8988T (cell line): ENCODE results near the gene SBF2.
"Not testable (repeated sequence)": the region's sequence is repeated elsewhere in the genome, so short reads cannot be mapped to it uniquely, and the experiment has no call there.

Experiments
- DNase-seq: peaks from one replicate; pipeline ENCODE4 v3.0.0; 2011

Gene SBF2

GRCh38 chr11:9990221-9990973 is 303.6 kb downstream of the SBF2 start:
- DNase-seq: no peak

- not testable (repeated sequence) for DNase-seq
Observed at GRCh38 chr11:9987303-9987702, 306.7 kb downstream of the SBF2 start.

GRCh38 chr11:9982796-9983579 is 311.0 kb downstream of the SBF2 start:
- no peak for DNase-seq

GRCh38 chr11:9982127-9982795 is 311.8 kb downstream of the SBF2 start:
- DNase-seq: no peak

GRCh38 chr11:9980931-9981330 is 313.1 kb downstream of the SBF2 start:
- DNase-seq: no peak

- DNase-seq: no peak
Observed at GRCh38 chr11:9977554-9977953, 316.5 kb downstream of the SBF2 start.

- no peak for DNase-seq
Observed at GRCh38 chr11:9974375-9974774, 319.6 kb downstream of the SBF2 start.

- no peak for DNase-seq
Observed at GRCh38 chr11:9973921-9974320, 320.1 kb downstream of the SBF2 start.

GRCh38 chr11:9972989-9973388 is 321.0 kb downstream of the SBF2 start:
- DNase-seq: peak; percentile 49

- DNase-seq: no peak
Observed at GRCh38 chr11:9971894-9972293, 322.1 kb downstream of the SBF2 start.

GRCh38 chr11:9969068-9969467 is 325.0 kb downstream of the SBF2 start:
- no peak for DNase-seq

GRCh38 chr11:9962722-9963121 is 331.3 kb downstream of the SBF2 start:
- no peak for DNase-seq

GRCh38 chr11:9957072-9957471 is 336.9 kb downstream of the SBF2 start:
- no peak for DNase-seq

- DNase-seq: no peak
Observed at GRCh38 chr11:9956483-9956882, 337.5 kb downstream of the SBF2 start.

- no peak for DNase-seq
Observed at GRCh38 chr11:9955391-9955790, 338.6 kb downstream of the SBF2 start.

- no peak for DNase-seq
Observed at GRCh38 chr11:9953994-9954626, 339.9 kb downstream of the SBF2 start.

GRCh38 chr11:9952511-9953196 is 341.4 kb downstream of the SBF2 start:
- DNase-seq: no peak

- DNase-seq: no peak
Observed at GRCh38 chr11:9951807-9952206, 342.2 kb downstream of the SBF2 start.

- no peak for DNase-seq
Observed at GRCh38 chr11:9950462-9950861, 343.6 kb downstream of the SBF2 start.

- DNase-seq: no peak
Observed at GRCh38 chr11:9947231-9947864, 346.7 kb downstream of the SBF2 start.

GRCh38 chr11:9945680-9946079 is 348.3 kb downstream of the SBF2 start:
- DNase-seq: not testable (repeated sequence)
